Dedifferentiated amniotic fluid mesenchymal stem cell (primary cell): ENCODE measurements around the gene PDIA2.
"Not testable (repeated sequence)": the region's sequence is repeated elsewhere in the genome, so short reads cannot be mapped to it uniquely, and the experiment has no call there.

ENCODE experiments used
- DNase-seq: peaks from one replicate; pipeline ENCODE4 v3.0.0-alpha.2; 2016; ENCODE audit errors: extremely low spot score

Gene PDIA2

GRCh38 chr16:283033-283805 lies at the start of gene PDIA2:
Gene PDIA2, plus strand, starts transcription at chr16:283164. Its CDS starts 6 bp downstream, at chr16:283170.
- no peak for DNase-seq

- peak; percentile 87 for DNase-seq
Measured at GRCh38 chr16:234468-235305, 48.3 kb upstream of the PDIA2 start, which contains the start of gene FAM234A. Gene FAM234A, plus strand, starts transcription at chr16:234821. Its CDS starts 19,593 bp downstream, at chr16:254414.

- no peak for DNase-seq
Measured at GRCh38 chr16:239948-240277, 43.1 kb upstream of the PDIA2 start.

GRCh38 chr16:240559-240958 lies 42.4 kb upstream of the PDIA2 start:
- no peak for DNase-seq

GRCh38 chr16:242281-242680 lies 40.7 kb upstream of the PDIA2 start:
- no peak for DNase-seq

- DNase-seq: no peak
Measured at GRCh38 chr16:243348-243747, 39.6 kb upstream of the PDIA2 start.

GRCh38 chr16:245105-245504 lies 37.9 kb upstream of the PDIA2 start:
- no peak for DNase-seq

- DNase-seq: no peak
Measured at GRCh38 chr16:247027-247426, 35.9 kb upstream of the PDIA2 start.

- no peak for DNase-seq
Measured at GRCh38 chr16:249431-249830, 33.5 kb upstream of the PDIA2 start.

- no peak for DNase-seq
Measured at GRCh38 chr16:252366-253337, 30.3 kb upstream of the PDIA2 start.

GRCh38 chr16:253833-254232 lies 29.1 kb upstream of the PDIA2 start:
- no peak for DNase-seq

GRCh38 chr16:254461-254860 lies 28.5 kb upstream of the PDIA2 start:
- no peak for DNase-seq

- DNase-seq: no peak
Measured at GRCh38 chr16:255183-255582, 27.8 kb upstream of the PDIA2 start.

- not testable (repeated sequence) for DNase-seq
Measured at GRCh38 chr16:258091-258490, 24.9 kb upstream of the PDIA2 start.

- no peak for DNase-seq
Measured at GRCh38 chr16:259226-259625, 23.7 kb upstream of the PDIA2 start.

GRCh38 chr16:259814-260253 lies 23.1 kb upstream of the PDIA2 start:
- DNase-seq: no peak

GRCh38 chr16:260326-260725 lies 22.6 kb upstream of the PDIA2 start:
- no peak for DNase-seq

GRCh38 chr16:261031-261691 lies 21.8 kb upstream of the PDIA2 start:
- DNase-seq: no peak

GRCh38 chr16:262121-262745 lies 20.7 kb upstream of the PDIA2 start:
- DNase-seq: no peak

GRCh38 chr16:263182-263774 lies 19.7 kb upstream of the PDIA2 start:
- no peak for DNase-seq
